WTC11 (cell line): ENCODE measurements around the gene CATSPERZ. TPM values are rescaled to one million over a fixed set of nuclear protein-coding genes. Genes with fewer than 3 reads are reported as not detected.

ENCODE experiments used
- ATF1 ChIP-seq: sonication (generic); formaldehyde crosslinking; IDR thresholded peaks from 2 replicates; pipeline ENCODE4 v1.8.1; 2023; ENCODE audit warnings: mild to moderate bottlenecking, moderate library complexity, missing genetic modification reagents
- CREM ChIP-seq: sonication (generic); formaldehyde crosslinking; IDR thresholded peaks from 2 replicates; pipeline ENCODE4 v1.8.1; 2022; ENCODE audit warnings: mild to moderate bottlenecking, missing genetic modification reagents, moderate library complexity
- E2F4 ChIP-seq: sonication (generic); formaldehyde crosslinking; IDR thresholded peaks from 2 replicates; pipeline ENCODE4 v1.8.1; 2022; ENCODE audit warnings: low read depth, mild to moderate bottlenecking, moderate library complexity, missing genetic modification reagents, borderline replicate concordance
- ETV6 ChIP-seq: sonication (generic); formaldehyde crosslinking; IDR thresholded peaks from 2 replicates; pipeline ENCODE4 v1.8.1; 2022; ENCODE audit warnings: mild to moderate bottlenecking, missing genetic modification reagents
- FOXK1 ChIP-seq: sonication (generic); formaldehyde crosslinking; IDR thresholded peaks from 2 replicates; pipeline ENCODE4 v1.8.0; 2022; ENCODE audit warnings: mild to moderate bottlenecking, moderate library complexity, missing genetic modification reagents
- HMGA2 ChIP-seq: fragments of 250-450 bp; sonication (Bioruptor Pico); IDR thresholded peaks from 2 replicates; pipeline ENCODE4 v1.4.0; 2021; ENCODE audit warnings: mild to moderate bottlenecking, moderate library complexity
- KAT7 ChIP-seq: sonication (generic); formaldehyde crosslinking; IDR thresholded peaks from 2 replicates; pipeline ENCODE4 v1.8.1; 2023; ENCODE audit warnings: missing genetic modification reagents, mild to moderate bottlenecking, borderline replicate concordance
- MYBL2 ChIP-seq: sonication (generic); formaldehyde crosslinking; IDR thresholded peaks from 2 replicates; pipeline ENCODE4 v1.8.1; 2023; ENCODE audit warnings: mild to moderate bottlenecking, moderate library complexity, missing genetic modification reagents
- NR2C2 ChIP-seq: sonication (generic); formaldehyde crosslinking; IDR thresholded peaks from 2 replicates; pipeline ENCODE4 v1.8.0; 2022; ENCODE audit warnings: mild to moderate bottlenecking, missing genetic modification reagents
- NR3C1 ChIP-seq: sonication (generic); formaldehyde crosslinking; conservative IDR thresholded peaks from 2 replicates; pipeline ENCODE4 v1.8.1; 2023; ENCODE audit warnings: low read depth, mild to moderate bottlenecking, missing genetic modification reagents
- PRDM15 ChIP-seq: sonication (generic); formaldehyde crosslinking; IDR thresholded peaks from 2 replicates; pipeline ENCODE4 v1.8.0; 2022; ENCODE audit warnings: missing genetic modification reagents
- SP1 ChIP-seq: sonication (generic); formaldehyde crosslinking; conservative IDR thresholded peaks from 2 replicates; pipeline ENCODE4 v1.8.1; 2022; ENCODE audit warnings: missing genetic modification reagents
- TEAD1 ChIP-seq: sonication (generic); formaldehyde crosslinking; IDR thresholded peaks from 2 replicates; pipeline ENCODE4 v1.8.0; 2022; ENCODE audit warnings: mild to moderate bottlenecking, missing genetic modification reagents
- USF1 ChIP-seq: sonication (generic); formaldehyde crosslinking; IDR thresholded peaks from 2 replicates; pipeline ENCODE4 v1.8.0; 2022; ENCODE audit warnings: mild to moderate bottlenecking, missing genetic modification reagents
- USF2 ChIP-seq: sonication (generic); formaldehyde crosslinking; IDR thresholded peaks from 2 replicates; pipeline ENCODE4 v1.8.1; 2023; ENCODE audit warnings: mild to moderate bottlenecking, missing genetic modification reagents, moderate library complexity
- ZNF232 ChIP-seq: sonication (generic); formaldehyde crosslinking; IDR thresholded peaks from 2 replicates; pipeline ENCODE4 v1.8.0; 2022; ENCODE audit warnings: mild to moderate bottlenecking, missing genetic modification reagents
- ZNF671 ChIP-seq: fragments of 250-450 bp; sonication (Bioruptor Pico); IDR thresholded peaks from 2 replicates; pipeline ENCODE4 v1.8.0; 2021; ENCODE audit warnings: mild to moderate bottlenecking
- total RNA-seq: library from RNA; stranded (reverse); gene quantifications from 3 replicates; pipeline ENCODE4 v1.2.3, GENCODE V29; 2021
- TF ChIP-seq, protein P1 (sequence below): sonication (generic); formaldehyde crosslinking; IDR thresholded peaks from 2 replicates; pipeline ENCODE4 v1.8.0; 2023; ENCODE audit warnings: mild to moderate bottlenecking, missing genetic modification reagents
- TF ChIP-seq, protein P2 (sequence below): sonication (generic); formaldehyde crosslinking; IDR thresholded peaks from 2 replicates; pipeline ENCODE4 v1.8.1; 2023; ENCODE audit warnings: mild to moderate bottlenecking, missing genetic modification reagents
- TF ChIP-seq, protein P3 (sequence below): sonication (generic); formaldehyde crosslinking; IDR thresholded peaks from 2 replicates; pipeline ENCODE4 v1.8.0; 2022; ENCODE audit warnings: mild to moderate bottlenecking, missing genetic modification reagents

Gene CATSPERZ
- total RNA-seq, 1 experiment from 2014 or later, result 2.5 TPM

DNA sequence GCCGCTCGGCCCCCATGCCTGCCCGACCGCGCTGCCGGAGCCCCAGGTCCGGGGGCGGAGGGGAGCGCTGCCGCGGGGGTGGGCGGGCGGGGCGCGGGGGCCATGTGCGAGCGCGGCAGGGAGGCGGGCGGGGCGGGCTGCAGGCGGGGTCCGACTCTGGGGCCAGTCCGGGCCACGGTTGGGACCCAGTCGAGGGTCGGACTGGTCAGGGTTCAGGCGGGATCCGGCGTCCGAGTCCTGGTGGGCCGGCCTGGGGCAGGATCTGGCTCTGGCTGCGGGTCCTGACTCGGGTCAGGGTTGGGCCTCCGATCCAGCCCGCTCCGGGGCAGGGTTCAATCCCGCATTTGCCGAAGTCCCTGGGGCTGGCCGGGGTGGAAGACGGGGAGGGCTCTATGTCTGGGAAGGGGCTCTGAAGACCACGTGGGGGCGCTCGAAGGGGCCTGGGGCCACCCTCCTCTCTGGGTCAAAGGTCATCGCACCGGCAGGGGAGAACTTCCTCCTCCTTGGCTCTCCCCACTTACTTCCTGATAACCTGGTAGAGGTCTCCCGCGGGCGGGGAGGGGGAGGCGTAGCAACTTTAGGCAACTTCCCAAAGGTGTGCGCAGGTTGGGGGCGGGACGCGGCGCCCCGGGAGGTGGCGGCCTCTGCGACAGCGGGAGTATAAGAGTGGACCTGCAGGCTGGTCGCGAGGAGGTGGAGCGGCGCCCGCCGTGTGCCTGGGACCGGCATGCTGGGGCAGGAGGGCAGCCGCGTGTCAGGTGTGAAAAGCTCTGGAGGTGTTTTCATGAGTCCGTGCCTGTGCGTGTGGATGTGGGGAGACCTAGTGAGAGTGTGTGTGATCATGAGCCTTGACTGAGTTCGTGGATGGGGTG lies 5.8 kb downstream of the CATSPERZ start (continued):
- TF ChIP-seq, protein P1, sequence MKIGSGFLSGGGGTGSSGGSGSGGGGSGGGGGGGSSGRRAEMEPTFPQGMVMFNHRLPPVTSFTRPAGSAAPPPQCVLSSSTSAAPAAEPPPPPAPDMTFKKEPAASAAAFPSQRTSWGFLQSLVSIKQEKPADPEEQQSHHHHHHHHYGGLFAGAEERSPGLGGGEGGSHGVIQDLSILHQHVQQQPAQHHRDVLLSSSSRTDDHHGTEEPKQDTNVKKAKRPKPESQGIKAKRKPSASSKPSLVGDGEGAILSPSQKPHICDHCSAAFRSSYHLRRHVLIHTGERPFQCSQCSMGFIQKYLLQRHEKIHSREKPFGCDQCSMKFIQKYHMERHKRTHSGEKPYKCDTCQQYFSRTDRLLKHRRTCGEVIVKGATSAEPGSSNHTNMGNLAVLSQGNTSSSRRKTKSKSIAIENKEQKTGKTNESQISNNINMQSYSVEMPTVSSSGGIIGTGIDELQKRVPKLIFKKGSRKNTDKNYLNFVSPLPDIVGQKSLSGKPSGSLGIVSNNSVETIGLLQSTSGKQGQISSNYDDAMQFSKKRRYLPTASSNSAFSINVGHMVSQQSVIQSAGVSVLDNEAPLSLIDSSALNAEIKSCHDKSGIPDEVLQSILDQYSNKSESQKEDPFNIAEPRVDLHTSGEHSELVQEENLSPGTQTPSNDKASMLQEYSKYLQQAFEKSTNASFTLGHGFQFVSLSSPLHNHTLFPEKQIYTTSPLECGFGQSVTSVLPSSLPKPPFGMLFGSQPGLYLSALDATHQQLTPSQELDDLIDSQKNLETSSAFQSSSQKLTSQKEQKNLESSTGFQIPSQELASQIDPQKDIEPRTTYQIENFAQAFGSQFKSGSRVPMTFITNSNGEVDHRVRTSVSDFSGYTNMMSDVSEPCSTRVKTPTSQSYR, result 0 out of 2 replicates have a peak, but pooled peaks have one; percentile 49
- TF ChIP-seq E2F4 (CRISPR knock-in tag), result no peak
- TF ChIP-seq, protein P2, sequence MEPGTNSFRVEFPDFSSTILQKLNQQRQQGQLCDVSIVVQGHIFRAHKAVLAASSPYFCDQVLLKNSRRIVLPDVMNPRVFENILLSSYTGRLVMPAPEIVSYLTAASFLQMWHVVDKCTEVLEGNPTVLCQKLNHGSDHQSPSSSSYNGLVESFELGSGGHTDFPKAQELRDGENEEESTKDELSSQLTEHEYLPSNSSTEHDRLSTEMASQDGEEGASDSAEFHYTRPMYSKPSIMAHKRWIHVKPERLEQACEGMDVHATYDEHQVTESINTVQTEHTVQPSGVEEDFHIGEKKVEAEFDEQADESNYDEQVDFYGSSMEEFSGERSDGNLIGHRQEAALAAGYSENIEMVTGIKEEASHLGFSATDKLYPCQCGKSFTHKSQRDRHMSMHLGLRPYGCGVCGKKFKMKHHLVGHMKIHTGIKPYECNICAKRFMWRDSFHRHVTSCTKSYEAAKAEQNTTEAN, result 0 out of 2 replicates have a peak, but pooled peaks have one; percentile 14
- TF ChIP-seq ETV6, result peak; percentile 93
- TF ChIP-seq, protein P3, sequence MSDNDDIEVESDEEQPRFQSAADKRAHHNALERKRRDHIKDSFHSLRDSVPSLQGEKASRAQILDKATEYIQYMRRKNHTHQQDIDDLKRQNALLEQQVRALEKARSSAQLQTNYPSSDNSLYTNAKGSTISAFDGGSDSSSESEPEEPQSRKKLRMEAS (CRISPR knock-in tag), result peak; percentile 75
- TF ChIP-seq USF1, result peak; percentile 79
- no peak for TF ChIP-seq HMGA2
- no peak for TF ChIP-seq ATF1 (CRISPR knock-in tag)
- no peak for TF ChIP-seq NR3C1 (CRISPR knock-in tag)
- peak; percentile 74 for TF ChIP-seq PRDM15 (CRISPR knock-in tag)
- TF ChIP-seq MYBL2, result peak; percentile 24; the same call in 1 of the 2 replicates
- TF ChIP-seq SP1 (CRISPR knock-in tag), result peak; percentile 40; the same call in 1 of the 2 replicates
- peak; percentile 72 for TF ChIP-seq USF2
- peak; percentile 69; the same call in 1 of the 2 replicates for TF ChIP-seq ZNF232
- peak; percentile 65 for TF ChIP-seq TEAD1
- peak; percentile 51 for TF ChIP-seq FOXK1 (CRISPR knock-in tag)
- peak; percentile 67; the same call in 1 of the 2 replicates for TF ChIP-seq KAT7
- TF ChIP-seq CREM (CRISPR knock-in tag), result 0 out of 2 replicates have a peak, but pooled peaks have one; percentile 39
- TF ChIP-seq ZNF671 (CRISPR knock-in tag), result no peak
- peak; percentile 90 for TF ChIP-seq NR2C2 (CRISPR knock-in tag)
